ENCODE data around the gene MTO1. TPM values are rescaled to one million over a fixed set of nuclear protein-coding genes. Genes with fewer than 3 reads are reported as not detected.
A peak's percentile ranks its signal among the peaks of the same experiment; 100 is the strongest.

MTO1 gene
- total and polyA plus RNA-seq, 8 donors: 8.8 to 14.7 (median 10.6) TPM

DNA sequence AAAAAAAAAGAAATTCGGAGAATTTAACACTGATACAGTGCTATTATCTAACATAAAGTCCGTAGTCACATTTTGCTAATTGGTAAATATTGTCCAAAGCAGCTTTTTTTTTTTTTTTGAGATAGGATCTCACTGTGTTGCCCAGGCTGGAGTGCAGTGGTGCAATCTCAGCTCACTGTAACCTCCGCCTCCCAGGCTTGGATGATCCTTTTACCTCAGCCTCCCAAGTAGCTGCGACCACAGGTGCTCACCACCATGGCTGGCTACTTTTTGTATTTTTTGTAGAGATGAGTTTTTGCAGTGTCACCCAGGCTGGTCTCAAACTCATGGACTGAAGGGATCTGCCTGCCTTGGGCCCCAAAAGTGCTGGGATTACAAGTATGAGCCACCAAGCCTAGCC is 15.9 kb downstream of the MTO1 start:
- ATAC-seq (no peak), FAIRE-seq (no peak), DNase-seq (no peak)
- H3K36me3 ChIP-seq: peaks cover 0 to 49% (median 19%) of the 10 kb centered on the region in 3 donors
- no peak for TF ChIP-seq CTCF (IDR thresholded peaks at IDR 0.05)
- intact Hi-C loops (cut with DNase I): no loop called here
- no peaks in the 10 kb centered on the region for H3K9me3 ChIP-seq
- H3K27me3 ChIP-seq: no peaks in the 10 kb centered on the region
- 97% methylated on average over 4 of the region's 4 CpGs for WGBS, 2 donors
- H3K4me3 ChIP-seq: no peak overlapping the region
- no peaks in the 10 kb centered on the region for H3K4me1 ChIP-seq
- H3K27ac ChIP-seq: no peak overlapping the region

DNA sequence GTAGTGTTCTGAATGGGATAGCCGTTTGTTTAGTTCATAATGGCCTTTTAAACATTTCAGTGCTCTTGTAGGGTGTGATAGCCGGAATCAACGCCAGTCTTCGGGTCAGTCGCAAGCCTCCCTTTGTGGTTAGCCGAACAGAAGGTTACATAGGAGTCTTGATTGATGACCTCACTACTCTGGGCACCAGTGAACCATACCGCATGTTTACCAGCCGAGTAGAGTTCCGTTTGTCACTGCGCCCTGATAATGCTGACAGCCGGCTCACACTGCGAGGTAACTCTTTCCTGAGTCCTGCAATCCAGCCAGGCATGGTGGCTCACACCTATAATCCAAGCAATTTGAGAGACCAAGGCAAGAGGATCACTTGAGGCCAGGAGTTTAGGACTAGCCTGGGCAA is 20.4 kb downstream of the MTO1 start:
- DNase-seq (no peak), ATAC-seq (peak in 1 of 4 donors; percentile 55), FAIRE-seq (no peak)
- H3K4me1 ChIP-seq: no peaks in the 10 kb centered on the region
- H3K36me3 ChIP-seq: peaks cover 0 to 67% (median 25%) of the 10 kb centered on the region in 3 donors
- WGBS, 2 donors: 83 to 84% methylated on average over 12 of the region's 12 CpGs
- no peak overlapping the region for H3K27ac ChIP-seq
- intact Hi-C loops (cut with DNase I): no loop called here
- no peaks in the 10 kb centered on the region for H3K9me3 ChIP-seq
- H3K4me3 ChIP-seq: no peak overlapping the region
- no peaks in the 10 kb centered on the region for H3K27me3 ChIP-seq
- no peak for TF ChIP-seq CTCF (IDR thresholded peaks at IDR 0.05)

DNA sequence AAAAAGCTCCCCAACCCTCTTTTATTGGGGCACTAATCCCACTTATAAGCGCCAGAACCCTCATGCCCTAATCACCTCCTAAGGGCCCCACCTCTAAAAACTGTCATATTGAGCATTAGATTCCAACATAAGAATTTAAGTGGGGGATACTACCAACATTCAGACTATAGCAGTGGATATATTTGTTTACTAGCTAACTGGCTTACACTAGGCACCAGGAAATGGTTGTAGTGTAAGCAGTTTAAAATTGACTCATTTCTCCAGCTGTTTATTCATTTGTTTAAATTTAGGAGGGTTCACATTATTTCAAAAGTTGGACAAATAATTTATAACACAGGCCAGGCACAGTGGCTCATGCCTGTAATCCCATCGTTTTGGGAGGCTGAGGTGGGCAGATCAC is 22.9 kb downstream of the MTO1 start:
- TF ChIP-seq CTCF (IDR thresholded peaks at IDR 0.05): no peak
- Histone ChIP-seq H3K27ac (no peak overlapping the region), H3K4me1 (no peaks in the 10 kb centered on the region), H3K4me3 (no peak overlapping the region), H3K27me3 (no peaks in the 10 kb centered on the region), H3K36me3 (peaks cover 0 to 77% (median 31%) of the 10 kb centered on the region in 3 donors), H3K9me3 (no peaks in the 10 kb centered on the region)
- FAIRE-seq (no peak), DNase-seq (no peak), ATAC-seq (no peak)
- 90 to 97% methylated on average over 2 of the region's 2 CpGs for WGBS, 2 donors
- intact Hi-C loops (cut with DNase I): no loop called here

DNA sequence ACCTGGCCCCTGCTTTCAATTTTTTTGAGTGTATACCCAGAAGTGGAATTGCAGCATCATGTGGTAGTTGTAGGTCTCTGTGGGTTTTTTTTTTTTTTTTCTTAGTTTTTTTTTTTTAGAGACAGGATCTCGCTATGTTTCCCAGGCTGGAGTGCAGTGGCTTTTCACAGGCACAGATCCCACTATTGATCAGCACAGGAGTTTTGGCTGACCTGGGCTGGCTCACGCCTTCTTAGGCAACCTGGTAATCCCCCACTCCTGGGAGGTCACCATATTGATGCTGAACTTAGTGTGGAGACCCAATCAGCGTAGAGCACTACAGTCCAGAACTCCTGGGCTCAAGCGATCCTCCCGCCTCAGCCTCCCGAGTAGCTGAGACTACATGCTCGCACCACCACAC is 25.9 kb downstream of the MTO1 start:
- DNase-seq (no peak), ATAC-seq (no peak), FAIRE-seq (no peak)
- no peaks in the 10 kb centered on the region for H3K4me1 ChIP-seq
- H3K4me3 ChIP-seq: no peak overlapping the region
- 91 to 99% methylated on average over 7 of the region's 7 CpGs for WGBS, 2 donors
- H3K36me3 ChIP-seq: peaks cover 0 to 55% (median 12%) of the 10 kb centered on the region in 3 donors
- H3K27ac ChIP-seq: no peak overlapping the region
- intact Hi-C loops (cut with DNase I): no loop called here
- no peaks in the 10 kb centered on the region for H3K27me3 ChIP-seq
- no peak for TF ChIP-seq CTCF (IDR thresholded peaks at IDR 0.05)
- H3K9me3 ChIP-seq: no peaks in the 10 kb centered on the region

DNA sequence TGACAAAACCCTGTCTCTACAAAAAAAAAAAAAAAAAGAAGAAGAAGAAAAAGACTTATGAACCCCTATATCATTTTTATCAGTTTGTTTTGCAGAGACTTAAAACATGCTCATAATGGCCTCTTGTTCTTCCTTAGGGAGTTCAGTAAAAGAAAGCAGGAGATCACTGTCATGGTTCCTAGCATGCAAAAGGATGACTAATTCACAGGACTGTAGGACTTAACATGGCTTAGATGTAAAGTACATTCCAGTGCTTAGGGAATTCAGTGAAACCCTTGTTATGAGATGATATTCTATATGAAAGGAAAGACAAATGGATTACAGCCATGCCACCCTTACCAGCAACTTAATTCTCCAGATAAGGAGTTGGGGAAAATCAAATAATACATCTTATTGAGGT is 29.8 kb downstream of the MTO1 start:
- H3K4me3 ChIP-seq: no peak overlapping the region
- intact Hi-C loops (cut with DNase I): no loop called here
- no peaks in the 10 kb centered on the region for H3K27me3 ChIP-seq
- no peaks in the 10 kb centered on the region for H3K9me3 ChIP-seq
- no peaks in the 10 kb centered on the region for H3K4me1 ChIP-seq
- ATAC-seq: no peak
- no peak for DNase-seq
- no peak for TF ChIP-seq CTCF (IDR thresholded peaks at IDR 0.05)
- FAIRE-seq: no peak
- H3K27ac ChIP-seq: no peak overlapping the region
- peaks cover 0 to 32% (median 13%) of the 10 kb centered on the region in 3 donors for H3K36me3 ChIP-seq
